ENCODE data around the gene ZBTB5.
A peak's percentile ranks its signal among the peaks of the same experiment; 100 is the strongest.

ZBTB5 gene

DNA sequence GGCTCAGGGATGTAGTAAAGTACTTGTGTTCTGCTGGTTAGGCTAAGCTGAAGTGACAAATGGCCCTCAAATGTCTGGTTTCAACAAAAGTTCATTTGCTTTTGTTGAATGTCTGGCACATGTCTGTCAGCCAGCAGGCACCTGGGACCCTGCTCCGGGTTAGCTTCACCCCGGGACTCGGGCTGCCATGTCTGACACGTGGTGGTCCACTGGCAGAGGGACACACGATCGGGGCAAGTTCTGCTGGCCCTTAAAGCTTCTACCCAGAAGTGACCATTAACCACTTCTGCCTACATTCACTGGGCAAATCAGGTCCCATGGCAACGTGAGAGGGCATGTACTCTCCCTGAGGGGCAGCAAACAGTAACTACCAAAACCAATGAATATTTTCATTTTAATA lies 44.3 kb upstream of the ZBTB5 start:
- Histone ChIP-seq H3K36me3 (ENCODE audit: control insufficient read depth in 4 of 4, insufficient read depth in 4 of 4, low read length in 3 of 4) (peaks cover 0 to 27% (median 15%) of the 10 kb centered on the region in 4 experiments), H3K9me3 (ENCODE audit: control extremely low read depth in 1 of 5, control insufficient read depth in 4 of 5, insufficient read depth in 2 of 5, low read depth in 1 of 5, low read length in 4 of 5) (no peaks in the 10 kb centered on the region), H3K27me3 (replicated peaks in 2 of 5; ENCODE audit: control insufficient read depth in 4 of 5, insufficient read depth in 5 of 5, low read length in 4 of 5) (no peaks in the 10 kb centered on the region), H3K27ac (ENCODE audit: insufficient read depth in 1 of 2, low read depth in 1 of 2, low read length in 2 of 2, poor library complexity in 1 of 2, severe bottlenecking in 2 of 2) (no peak overlapping the region), H3K4me1 (ENCODE audit: control extremely low read depth in 1 of 4, control insufficient read depth in 4 of 4, insufficient read depth in 4 of 4, low read length in 3 of 4) (no peaks in the 10 kb centered on the region), H3K4me3 (ENCODE audit: control insufficient read depth in 1 of 7, extremely low read depth in 1 of 7, insufficient read depth in 4 of 7, low read depth in 2 of 7, low read length in 6 of 7) (no peak overlapping the region)
- DNase-seq = no peak
- ChIA-PET POLR2A (no interaction called here), CTCF (interaction anchor here (0.7 to 1.8 kb wide), 7 partner anchors 12 to 643 kb away, joined by 3 to 7 read pairs (median 3); no protein-coding TSS in a partner anchor)
- WGBS (ENCODE audit: insufficient coverage) = 97% methylated on average over 6 of the region's 7 CpGs

DNA sequence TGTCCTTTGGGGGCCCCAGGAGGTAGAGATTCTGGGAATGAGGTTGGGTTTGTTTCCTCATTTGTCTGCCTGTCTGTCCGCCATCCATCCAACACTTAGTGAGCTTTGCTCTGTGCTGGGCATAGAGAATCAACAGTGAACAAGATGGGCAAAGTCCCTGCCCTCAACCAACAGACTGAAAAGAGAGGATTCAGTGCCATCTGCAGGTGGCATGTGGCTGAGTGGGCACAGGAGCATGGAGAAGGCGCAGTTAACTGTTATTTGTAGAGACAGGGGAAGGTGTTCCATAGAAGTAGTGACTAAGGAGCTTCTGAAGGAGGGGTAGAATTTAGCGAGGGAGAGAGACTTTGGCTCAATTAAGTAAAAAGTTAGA lies 43.6 kb upstream of the ZBTB5 start:
- ChIA-PET POLR2A (no interaction called here), CTCF (interaction anchor here (0.7 to 1.8 kb wide), 7 partner anchors 11 to 94 kb away, joined by 3 to 7 read pairs (median 3); no protein-coding TSS in a partner anchor)
- Histone ChIP-seq H3K4me1 (ENCODE audit: control extremely low read depth in 1 of 4, control insufficient read depth in 4 of 4, insufficient read depth in 4 of 4, low read length in 3 of 4) (no peaks in the 10 kb centered on the region), H3K4me3 (ENCODE audit: control insufficient read depth in 1 of 7, extremely low read depth in 1 of 7, insufficient read depth in 4 of 7, low read depth in 2 of 7, low read length in 6 of 7) (no peak overlapping the region), H3K36me3 (ENCODE audit: control insufficient read depth in 4 of 4, insufficient read depth in 4 of 4, low read length in 3 of 4) (peaks cover 0 to 32% (median 18%) of the 10 kb centered on the region in 4 experiments), H3K9me3 (ENCODE audit: control extremely low read depth in 1 of 5, control insufficient read depth in 4 of 5, insufficient read depth in 2 of 5, low read depth in 1 of 5, low read length in 4 of 5) (no peaks in the 10 kb centered on the region), H3K27ac (ENCODE audit: insufficient read depth in 1 of 2, low read depth in 1 of 2, low read length in 2 of 2, poor library complexity in 1 of 2, severe bottlenecking in 2 of 2) (no peak overlapping the region), H3K27me3 (replicated peaks in 2 of 5; ENCODE audit: control insufficient read depth in 4 of 5, insufficient read depth in 5 of 5, low read length in 4 of 5) (no peaks in the 10 kb centered on the region)
- peak in 1 of 3 donors; percentile 15 for DNase-seq
- 100% methylated on average over 2 of the region's 3 CpGs for WGBS (ENCODE audit: insufficient coverage)

DNA sequence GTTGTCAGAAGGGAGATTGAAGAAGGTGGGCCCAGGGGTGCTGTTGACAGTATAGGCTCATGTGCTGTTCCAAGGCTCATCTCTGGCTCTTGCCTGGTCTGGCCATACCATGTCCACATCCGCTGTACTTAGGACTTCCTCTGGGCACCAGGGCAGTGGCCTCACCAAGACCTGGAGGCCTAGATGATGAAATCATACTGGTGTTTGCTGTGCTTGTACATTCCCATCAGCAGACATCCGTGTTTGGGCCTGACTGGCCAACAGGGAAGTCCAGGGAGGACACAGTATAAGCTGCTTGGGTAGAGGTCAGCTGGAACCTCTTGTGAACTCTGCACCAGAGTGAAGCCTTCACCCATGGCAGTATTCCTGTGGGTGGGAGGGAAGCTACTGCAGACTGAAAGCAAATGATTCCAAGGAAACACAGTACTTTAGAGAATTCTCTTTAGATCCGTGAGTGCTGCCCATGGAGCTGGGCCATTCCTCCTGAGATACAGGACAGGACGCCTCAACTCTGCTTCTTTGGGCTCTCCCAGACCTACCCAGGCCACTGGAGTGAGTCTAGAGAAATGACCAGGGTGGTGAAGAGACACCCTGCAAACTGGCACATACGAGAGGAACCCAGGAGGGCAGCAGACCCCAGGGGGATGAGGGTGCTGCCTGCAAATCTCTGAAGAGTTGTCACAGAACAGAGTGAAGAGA lies 43.0 kb upstream of the ZBTB5 start:
- H3K27ac ChIP-seq (ENCODE audit: insufficient read depth in 1 of 2, low read depth in 1 of 2, low read length in 2 of 2, poor library complexity in 1 of 2, severe bottlenecking in 2 of 2) = no peak overlapping the region
- CTCF ChIA-PET = interaction anchor here (1.3 to 1.8 kb wide), 3 partner anchors 10 to 27 kb away, joined by 3 to 7 read pairs (median 3); no protein-coding TSS in a partner anchor
- H3K27me3 ChIP-seq (replicated peaks in 2 of 5; ENCODE audit: control insufficient read depth in 4 of 5, insufficient read depth in 5 of 5, low read length in 4 of 5) = no peaks in the 10 kb centered on the region
- H3K4me3 ChIP-seq (ENCODE audit: control insufficient read depth in 1 of 7, extremely low read depth in 1 of 7, insufficient read depth in 4 of 7, low read depth in 2 of 7, low read length in 6 of 7) = no peak overlapping the region
- POLR2A ChIA-PET = no interaction called here
- DNase-seq = no peak
- WGBS (ENCODE audit: insufficient coverage) = 100% methylated on average over 4 of the region's 5 CpGs
- no peaks in the 10 kb centered on the region for H3K4me1 ChIP-seq (ENCODE audit: control extremely low read depth in 1 of 4, control insufficient read depth in 4 of 4, insufficient read depth in 4 of 4, low read length in 3 of 4)
- H3K9me3 ChIP-seq (ENCODE audit: control extremely low read depth in 1 of 5, control insufficient read depth in 4 of 5, insufficient read depth in 2 of 5, low read depth in 1 of 5, low read length in 4 of 5) = no peaks in the 10 kb centered on the region
- peaks cover 4 to 38% (median 23%) of the 10 kb centered on the region in 4 experiments for H3K36me3 ChIP-seq (ENCODE audit: control insufficient read depth in 4 of 4, insufficient read depth in 4 of 4, low read length in 3 of 4)

DNA sequence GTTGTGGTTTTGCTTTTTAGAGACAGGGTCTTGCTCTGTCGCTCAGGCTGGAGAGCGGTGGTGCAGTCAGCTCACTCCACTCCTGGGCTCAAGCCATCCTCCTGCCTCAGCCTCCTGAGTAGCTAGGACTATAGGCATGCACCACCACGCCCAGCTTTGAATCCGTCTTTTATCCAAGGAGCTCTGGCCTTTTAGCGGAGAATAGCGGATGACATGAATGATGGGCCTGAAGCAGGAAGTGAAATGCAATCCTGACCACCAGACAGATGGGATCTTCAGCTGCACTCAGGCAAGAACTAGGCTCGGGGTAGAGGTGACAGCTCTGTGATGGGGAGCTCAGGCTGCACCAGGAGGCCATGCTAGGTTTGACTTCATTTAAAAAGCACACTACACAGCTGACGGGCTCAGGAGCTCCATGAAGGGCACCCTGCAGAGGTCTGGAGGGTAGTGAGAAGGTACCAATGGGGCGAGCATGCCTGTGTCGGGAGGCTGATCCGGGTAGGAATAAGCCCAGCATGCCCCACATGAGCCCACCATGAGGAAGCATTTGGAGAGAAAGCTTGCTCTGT lies 42.4 kb upstream of the ZBTB5 start:
- no peaks in the 10 kb centered on the region for H3K27me3 ChIP-seq (replicated peaks in 2 of 5; ENCODE audit: control insufficient read depth in 4 of 5, insufficient read depth in 5 of 5, low read length in 4 of 5)
- POLR2A ChIA-PET = no interaction called here
- CTCF ChIA-PET = interaction anchor here (1.3 to 1.8 kb wide), 2 partner anchors 12 to 26 kb away, joined by 3 to 7 read pairs; no protein-coding TSS in a partner anchor
- no peak overlapping the region for H3K27ac ChIP-seq (ENCODE audit: insufficient read depth in 1 of 2, low read depth in 1 of 2, low read length in 2 of 2, poor library complexity in 1 of 2, severe bottlenecking in 2 of 2)
- H3K36me3 ChIP-seq (ENCODE audit: control insufficient read depth in 4 of 4, insufficient read depth in 4 of 4, low read length in 3 of 4) = peaks cover 4 to 43% (median 26%) of the 10 kb centered on the region in 4 experiments
- no peaks in the 10 kb centered on the region for H3K9me3 ChIP-seq (ENCODE audit: control extremely low read depth in 1 of 5, control insufficient read depth in 4 of 5, insufficient read depth in 2 of 5, low read depth in 1 of 5, low read length in 4 of 5)
- H3K4me1 ChIP-seq (ENCODE audit: control extremely low read depth in 1 of 4, control insufficient read depth in 4 of 4, insufficient read depth in 4 of 4, low read length in 3 of 4) = no peaks in the 10 kb centered on the region
- DNase-seq = no peak
- H3K4me3 ChIP-seq (ENCODE audit: control insufficient read depth in 1 of 7, extremely low read depth in 1 of 7, insufficient read depth in 4 of 7, low read depth in 2 of 7, low read length in 6 of 7) = no peak overlapping the region
- WGBS (ENCODE audit: insufficient coverage) = 98% methylated on average over 11 of the region's 11 CpGs

DNA sequence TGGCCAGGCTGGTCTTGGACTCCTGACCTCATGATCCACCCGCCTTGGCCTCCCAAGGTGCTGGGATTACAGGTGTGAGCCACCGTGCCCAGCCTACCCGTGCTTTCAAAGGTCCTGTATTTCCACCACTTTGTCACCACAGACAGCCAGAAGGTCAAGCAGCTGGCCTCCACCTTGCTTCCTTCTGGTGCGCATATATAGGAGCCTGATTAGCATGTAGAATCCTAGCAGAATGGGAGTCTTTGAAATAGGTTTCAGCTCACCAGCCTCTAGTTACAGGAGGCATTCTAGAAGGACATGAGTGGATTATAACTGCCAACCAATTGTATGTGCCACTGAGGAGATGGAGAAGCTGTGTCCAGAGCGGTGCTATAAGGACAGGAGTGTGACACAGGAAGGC lies 39.4 kb upstream of the ZBTB5 start:
- WGBS (ENCODE audit: insufficient coverage) = 97% methylated on average over 5 of the region's 5 CpGs
- H3K36me3 ChIP-seq (ENCODE audit: control insufficient read depth in 4 of 4, insufficient read depth in 4 of 4, low read length in 3 of 4) = peaks cover 4 to 67% (median 48%) of the 10 kb centered on the region in 4 experiments
- ChIA-PET POLR2A (no interaction called here), CTCF (interaction anchor here (0.7 to 2.3 kb wide), 3 partner anchors 11 to 30 kb away, joined by 3 to 8 read pairs (median 3); no protein-coding TSS in a partner anchor)
- no peaks in the 10 kb centered on the region for H3K4me1 ChIP-seq (ENCODE audit: control extremely low read depth in 1 of 4, control insufficient read depth in 4 of 4, insufficient read depth in 4 of 4, low read length in 3 of 4)
- DNase-seq = no peak
- no peaks in the 10 kb centered on the region for H3K9me3 ChIP-seq (ENCODE audit: control extremely low read depth in 1 of 5, control insufficient read depth in 4 of 5, insufficient read depth in 2 of 5, low read depth in 1 of 5, low read length in 4 of 5)
- H3K4me3 ChIP-seq (ENCODE audit: control insufficient read depth in 1 of 7, extremely low read depth in 1 of 7, insufficient read depth in 4 of 7, low read depth in 2 of 7, low read length in 6 of 7) = no peak overlapping the region
- H3K27ac ChIP-seq (ENCODE audit: insufficient read depth in 1 of 2, low read depth in 1 of 2, low read length in 2 of 2, poor library complexity in 1 of 2, severe bottlenecking in 2 of 2) = no peak overlapping the region
- no peaks in the 10 kb centered on the region for H3K27me3 ChIP-seq (replicated peaks in 2 of 5; ENCODE audit: control insufficient read depth in 4 of 5, insufficient read depth in 5 of 5, low read length in 4 of 5)

DNA sequence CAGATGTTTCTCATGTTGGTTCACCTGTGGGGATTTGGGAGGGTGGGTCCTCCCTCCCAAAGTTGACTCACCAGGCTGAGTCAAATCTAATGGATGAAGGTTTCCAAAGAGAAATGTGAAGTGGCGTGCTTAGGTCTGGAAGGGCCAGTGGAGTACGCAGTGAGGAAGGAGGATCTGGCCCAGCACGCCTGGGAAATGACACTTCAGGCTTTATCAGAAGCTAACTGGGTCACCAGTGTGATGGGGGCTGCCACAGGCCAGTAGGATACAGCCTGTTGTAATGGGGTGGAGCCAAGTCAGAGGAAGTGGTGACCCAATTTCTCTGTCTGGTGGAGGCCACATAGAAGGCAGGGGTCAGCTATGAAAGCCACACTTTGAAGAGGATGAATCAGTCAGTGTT lies 38.5 kb upstream of the ZBTB5 start:
- no peaks in the 10 kb centered on the region for H3K9me3 ChIP-seq (ENCODE audit: control extremely low read depth in 1 of 5, control insufficient read depth in 4 of 5, insufficient read depth in 2 of 5, low read depth in 1 of 5, low read length in 4 of 5)
- H3K4me3 ChIP-seq (ENCODE audit: control insufficient read depth in 1 of 7, extremely low read depth in 1 of 7, insufficient read depth in 4 of 7, low read depth in 2 of 7, low read length in 6 of 7) = no peak overlapping the region
- no peaks in the 10 kb centered on the region for H3K4me1 ChIP-seq (ENCODE audit: control extremely low read depth in 1 of 4, control insufficient read depth in 4 of 4, insufficient read depth in 4 of 4, low read length in 3 of 4)
- ChIA-PET POLR2A (no interaction called here), CTCF (interaction anchor here (0.7 to 2.3 kb wide), 3 partner anchors 10 to 64 kb away, joined by 3 to 8 read pairs (median 3); no protein-coding TSS in a partner anchor)
- no peaks in the 10 kb centered on the region for H3K27me3 ChIP-seq (replicated peaks in 2 of 5; ENCODE audit: control insufficient read depth in 4 of 5, insufficient read depth in 5 of 5, low read length in 4 of 5)
- DNase-seq = no peak
- no peak overlapping the region for H3K27ac ChIP-seq (ENCODE audit: insufficient read depth in 1 of 2, low read depth in 1 of 2, low read length in 2 of 2, poor library complexity in 1 of 2, severe bottlenecking in 2 of 2)
- peaks cover 4 to 67% (median 52%) of the 10 kb centered on the region in 4 experiments for H3K36me3 ChIP-seq (ENCODE audit: control insufficient read depth in 4 of 4, insufficient read depth in 4 of 4, low read length in 3 of 4)
- 96% methylated on average over 3 of the region's 3 CpGs for WGBS (ENCODE audit: insufficient coverage)

DNA sequence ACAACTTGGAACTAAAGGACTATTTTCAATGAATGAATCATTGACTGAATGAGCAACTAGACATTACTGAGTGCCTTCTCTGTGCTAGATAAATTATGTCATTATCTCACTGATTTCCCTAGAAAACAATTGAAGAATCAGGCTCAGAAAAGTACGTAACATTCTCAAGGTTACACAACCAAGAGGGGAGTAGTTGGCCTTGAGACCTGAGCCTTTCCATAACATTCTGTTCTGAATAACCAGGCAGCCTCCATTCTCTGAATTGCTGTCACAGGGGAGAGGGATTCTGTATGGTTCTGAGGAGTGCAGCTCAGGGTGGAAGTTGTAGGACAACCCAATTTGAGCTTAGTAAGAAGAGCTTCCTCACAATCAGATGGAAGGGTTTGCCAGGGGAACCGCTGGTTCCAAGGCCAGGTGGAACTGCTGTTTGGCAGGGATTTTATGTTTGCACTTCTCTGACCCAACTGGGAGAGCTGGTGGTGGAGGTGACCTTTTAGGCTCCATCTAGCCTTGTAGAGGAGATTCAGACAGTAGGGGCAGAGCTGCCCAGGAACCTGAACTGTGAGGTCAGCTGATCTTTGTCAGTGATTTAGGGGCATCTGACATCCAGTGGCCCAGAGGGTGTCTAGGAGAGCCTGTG lies 36.8 kb upstream of the ZBTB5 start:
- Histone ChIP-seq H3K9me3 (ENCODE audit: control extremely low read depth in 1 of 5, control insufficient read depth in 4 of 5, insufficient read depth in 2 of 5, low read depth in 1 of 5, low read length in 4 of 5) (no peaks in the 10 kb centered on the region), H3K36me3 (ENCODE audit: control insufficient read depth in 4 of 4, insufficient read depth in 4 of 4, low read length in 3 of 4) (peaks cover 4 to 72% (median 54%) of the 10 kb centered on the region in 4 experiments), H3K27me3 (replicated peaks in 2 of 5; ENCODE audit: control insufficient read depth in 4 of 5, insufficient read depth in 5 of 5, low read length in 4 of 5) (no peaks in the 10 kb centered on the region), H3K4me3 (ENCODE audit: control insufficient read depth in 1 of 7, extremely low read depth in 1 of 7, insufficient read depth in 4 of 7, low read depth in 2 of 7, low read length in 6 of 7) (no peak overlapping the region), H3K4me1 (ENCODE audit: control extremely low read depth in 1 of 4, control insufficient read depth in 4 of 4, insufficient read depth in 4 of 4, low read length in 3 of 4) (no peaks in the 10 kb centered on the region), H3K27ac (ENCODE audit: insufficient read depth in 1 of 2, low read depth in 1 of 2, low read length in 2 of 2, poor library complexity in 1 of 2, severe bottlenecking in 2 of 2) (no peak overlapping the region)
- ChIA-PET CTCF (interaction anchor here (0.9 kb wide), 1 partner anchor 9 kb away, joined by 4 read pairs; no protein-coding TSS in a partner anchor), POLR2A (no interaction called here)
- DNase-seq = no peak
- 100% methylated on average over 2 of the region's 2 CpGs for WGBS (ENCODE audit: insufficient coverage)
